HUES64 (cell line): ENCODE results near the gene PSENEN.

Source experiments
- H3K27ac ChIP-seq: 2 replicates; pipeline ENCODE4 v1.7.0; 2013; ENCODE audit warnings: low read depth, low read length, inconsistent platforms
- H3K27me3 ChIP-seq: 2 replicates; pipeline ENCODE4 v1.6.1; 2013; ENCODE audit warnings: mild to moderate bottlenecking, low read length; ENCODE audit not compliant: insufficient read depth
- H3K36me3 ChIP-seq: 2 replicates; pipeline ENCODE4 v1.6.1; 2013; ENCODE audit warnings: mild to moderate bottlenecking, low read length; ENCODE audit not compliant: insufficient read depth
- H3K4me1 ChIP-seq: 2 replicates; pipeline ENCODE4 v1.6.1; 2013; ENCODE audit warnings: mild to moderate bottlenecking, low read length, moderate library complexity; ENCODE audit not compliant: insufficient read depth
- H3K4me3 ChIP-seq: 2 replicates; pipeline ENCODE4 v1.5.1; 2013; ENCODE audit warnings: mild to moderate bottlenecking, low read length, moderate library complexity
- H3K9ac ChIP-seq: 2 replicates; pipeline ENCODE4 v1.6.1; 2013; ENCODE audit warnings: mild to moderate bottlenecking, low read depth, low read length
- H3K9me3 ChIP-seq: 2 replicates; pipeline ENCODE4 v1.6.1; 2013; ENCODE audit warnings: low read depth, low read length; ENCODE audit not compliant: insufficient read depth
- WGBS: fragments of 150-250, 120-280 bp; methylation state at CpG from one replicate; pipeline ENCODE4 v1.1.7; 2013; ENCODE audit warnings: missing lambda C conversion rate; 5-methylcytosine and 5-hydroxymethylcytosine counted together

PSENEN gene

DNA sequence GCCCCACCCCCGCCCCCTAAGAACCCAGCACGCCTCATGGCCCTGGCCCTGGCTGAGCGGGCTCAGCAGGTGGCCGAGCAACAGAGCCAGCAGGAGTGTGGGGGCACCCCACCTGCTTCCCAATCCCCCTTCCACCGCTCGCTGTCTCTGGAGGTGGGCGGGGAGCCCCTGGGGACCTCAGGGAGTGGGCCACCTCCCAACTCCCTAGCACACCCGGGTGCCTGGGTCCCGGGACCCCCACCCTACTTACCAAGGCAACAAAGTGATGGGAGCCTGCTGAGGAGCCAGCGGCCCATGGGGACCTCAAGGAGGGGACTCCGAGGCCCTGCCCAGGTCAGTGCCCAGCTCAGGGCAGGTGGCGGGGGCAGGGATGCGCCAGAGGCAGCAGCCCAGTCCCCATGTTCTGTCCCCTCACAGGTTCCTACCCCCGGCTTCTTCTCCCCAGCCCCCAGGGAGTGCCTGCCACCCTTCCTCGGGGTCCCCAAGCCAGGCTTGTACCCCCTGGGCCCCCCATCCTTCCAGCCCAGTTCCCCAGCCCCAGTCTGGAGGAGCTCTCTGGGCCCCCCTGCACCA, 41.9 kb downstream of the PSENEN start:
- 95% methylated on average over 15 of the region's 15 CpGs for WGBS
- Histone ChIP-seq H3K36me3 (no peaks in the 10 kb centered on the region), H3K9ac (no peak overlapping the region), H3K27me3 (no peaks in the 10 kb centered on the region), H3K4me3 (no peak overlapping the region), H3K27ac (no peak overlapping the region), H3K9me3 (no peaks in the 10 kb centered on the region), H3K4me1 (no peaks in the 10 kb centered on the region)

DNA sequence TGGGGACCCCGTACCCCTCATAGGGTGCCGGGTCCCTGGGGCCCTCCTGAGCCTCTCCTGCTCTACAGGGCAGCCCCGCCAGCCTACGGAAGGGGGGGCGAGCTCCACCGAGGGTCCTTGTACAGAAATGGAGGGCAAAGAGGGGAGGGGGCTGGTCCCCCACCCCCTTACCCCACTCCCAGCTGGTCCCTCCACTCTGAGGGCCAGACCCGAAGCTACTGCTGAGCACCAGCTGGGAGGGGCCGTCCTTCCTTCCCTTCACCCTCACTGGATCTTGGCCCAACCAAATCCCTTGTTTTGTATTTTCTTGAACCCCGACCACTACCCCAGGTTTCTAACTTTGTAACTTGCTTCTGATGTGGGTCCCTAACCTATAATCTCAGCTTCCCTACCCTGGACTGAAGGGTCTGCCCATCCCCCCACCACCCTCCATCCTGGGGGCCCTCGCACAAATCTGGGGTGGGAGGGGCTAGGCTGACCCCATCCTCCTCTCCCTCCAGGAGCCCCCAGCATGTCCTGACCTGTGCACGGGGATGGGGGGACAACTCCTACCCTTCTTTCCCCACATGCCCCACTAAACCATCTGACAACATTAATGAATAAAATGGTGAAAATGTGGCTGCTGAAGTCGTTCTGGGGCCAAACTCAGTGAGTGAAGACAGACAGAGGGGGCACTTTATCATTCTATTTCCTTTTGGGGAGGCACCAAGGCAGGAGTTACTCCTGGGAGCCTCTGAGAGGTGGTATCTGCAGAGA, 42.9 kb downstream of the PSENEN start:
- H3K9me3 ChIP-seq, result no peaks in the 10 kb centered on the region
- 83% methylated on average over 10 of the region's 12 CpGs for WGBS
- no peak overlapping the region for H3K4me3 ChIP-seq
- H3K9ac ChIP-seq, result no peak overlapping the region
- H3K27ac ChIP-seq, result no peak overlapping the region
- H3K36me3 ChIP-seq, result no peaks in the 10 kb centered on the region
- H3K4me1 ChIP-seq, result no peaks in the 10 kb centered on the region
- H3K27me3 ChIP-seq, result no peaks in the 10 kb centered on the region; the same call in 1 of the 2 replicates

DNA sequence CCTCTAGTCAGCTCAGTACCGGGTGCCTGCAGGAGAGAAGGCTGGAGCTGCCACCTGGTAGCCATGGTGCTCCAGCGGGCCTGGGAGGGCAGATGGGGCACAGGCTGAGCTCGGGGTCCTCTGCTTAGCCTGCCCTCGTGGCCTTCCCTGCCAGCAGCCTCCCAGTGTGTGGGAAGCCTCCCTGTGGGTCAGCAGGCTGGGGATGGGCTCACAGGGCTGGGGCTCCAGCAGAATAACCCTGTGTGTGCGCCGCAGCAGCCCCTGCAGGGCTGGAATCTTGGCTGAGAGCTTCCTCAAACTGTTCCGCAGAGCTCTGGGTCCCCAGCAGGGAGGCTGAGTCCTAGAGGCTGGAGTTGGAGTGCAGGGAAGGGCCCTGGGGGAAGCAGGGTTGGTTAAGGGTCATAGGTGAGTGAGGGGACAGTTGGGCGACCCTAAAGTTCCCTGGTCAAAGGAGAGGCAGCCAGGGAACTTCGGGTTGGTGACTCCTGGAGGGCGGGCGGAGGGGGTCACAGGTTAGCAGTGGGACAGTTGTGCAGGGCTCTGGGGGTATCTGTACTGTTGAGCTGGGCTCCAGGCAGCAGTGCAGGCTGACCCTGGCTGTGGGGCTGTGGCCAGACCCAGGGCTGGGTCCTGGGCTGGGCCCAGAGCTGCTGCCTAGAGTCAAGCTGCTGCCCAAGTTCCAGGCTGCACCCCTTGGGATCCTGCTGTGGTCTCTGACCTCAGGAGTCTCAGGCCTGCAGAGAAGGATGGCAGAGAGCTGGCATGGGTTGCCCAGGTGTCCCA, 43.9 kb downstream of the PSENEN start:
- Histone ChIP-seq H3K9me3 (no peaks in the 10 kb centered on the region), H3K27ac (no peak overlapping the region), H3K4me3 (no peak overlapping the region), H3K36me3 (no peaks in the 10 kb centered on the region), H3K9ac (no peak overlapping the region), H3K4me1 (no peaks in the 10 kb centered on the region), H3K27me3 (no peaks in the 10 kb centered on the region; the same call in 1 of the 2 replicates)
- WGBS, result 83% methylated on average over 11 of the region's 11 CpGs

DNA sequence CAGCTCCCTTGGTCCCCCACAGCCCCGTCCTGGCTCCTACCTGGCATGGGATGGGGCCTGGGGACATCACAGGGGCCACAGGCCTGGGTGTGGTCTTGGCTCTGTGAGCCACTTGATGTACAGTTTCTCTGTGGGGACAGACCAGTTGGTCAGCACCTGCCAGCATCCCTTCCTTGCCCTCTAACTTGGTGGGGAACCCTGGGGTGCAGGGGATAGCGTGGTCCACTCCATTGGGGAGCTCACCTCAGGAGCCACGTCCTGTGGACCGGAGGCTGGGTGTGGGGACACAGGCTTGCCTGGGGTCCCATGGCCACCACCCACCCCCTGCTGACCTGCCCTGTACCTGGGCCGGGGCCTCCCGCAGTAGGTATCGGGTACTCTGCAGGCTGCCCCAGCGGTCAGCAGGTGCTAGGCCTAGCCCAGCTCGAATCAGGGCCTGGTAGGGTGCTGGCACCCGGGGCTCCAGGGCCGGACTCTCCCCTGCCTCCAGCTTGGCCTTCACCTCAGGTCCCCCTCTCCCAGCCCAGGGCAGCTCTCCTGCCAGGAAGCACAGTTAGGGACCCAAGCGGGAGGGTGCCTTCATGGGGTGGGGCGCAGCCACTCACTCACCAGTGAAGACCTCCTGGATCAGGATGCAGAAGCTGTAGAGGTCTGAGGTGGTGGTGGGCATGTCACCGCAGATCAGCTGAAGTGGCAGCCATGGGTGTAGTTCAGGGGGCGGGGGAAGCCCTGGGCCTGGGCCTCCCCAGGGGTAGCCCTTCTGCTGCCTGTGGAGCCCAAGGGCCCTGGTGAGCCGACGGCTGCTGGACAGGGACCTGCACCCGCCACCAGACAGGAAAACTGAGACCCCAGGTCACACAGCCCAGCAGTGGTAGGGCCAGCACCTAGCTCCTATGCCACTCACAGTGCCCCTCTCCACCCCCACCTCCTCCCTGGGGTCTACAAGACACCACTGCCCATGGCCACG, 44.8 kb downstream of the PSENEN start:
- H3K4me1 ChIP-seq, result no peaks in the 10 kb centered on the region
- no peaks in the 10 kb centered on the region for H3K36me3 ChIP-seq
- H3K4me3 ChIP-seq, result no peak overlapping the region
- H3K9ac ChIP-seq, result no peak overlapping the region
- H3K9me3 ChIP-seq, result no peaks in the 10 kb centered on the region
- WGBS, result 91% methylated on average over 19 of the region's 19 CpGs
- no peak overlapping the region for H3K27ac ChIP-seq
- peaks cover under 1% of the 10 kb centered on the region for H3K27me3 ChIP-seq

DNA sequence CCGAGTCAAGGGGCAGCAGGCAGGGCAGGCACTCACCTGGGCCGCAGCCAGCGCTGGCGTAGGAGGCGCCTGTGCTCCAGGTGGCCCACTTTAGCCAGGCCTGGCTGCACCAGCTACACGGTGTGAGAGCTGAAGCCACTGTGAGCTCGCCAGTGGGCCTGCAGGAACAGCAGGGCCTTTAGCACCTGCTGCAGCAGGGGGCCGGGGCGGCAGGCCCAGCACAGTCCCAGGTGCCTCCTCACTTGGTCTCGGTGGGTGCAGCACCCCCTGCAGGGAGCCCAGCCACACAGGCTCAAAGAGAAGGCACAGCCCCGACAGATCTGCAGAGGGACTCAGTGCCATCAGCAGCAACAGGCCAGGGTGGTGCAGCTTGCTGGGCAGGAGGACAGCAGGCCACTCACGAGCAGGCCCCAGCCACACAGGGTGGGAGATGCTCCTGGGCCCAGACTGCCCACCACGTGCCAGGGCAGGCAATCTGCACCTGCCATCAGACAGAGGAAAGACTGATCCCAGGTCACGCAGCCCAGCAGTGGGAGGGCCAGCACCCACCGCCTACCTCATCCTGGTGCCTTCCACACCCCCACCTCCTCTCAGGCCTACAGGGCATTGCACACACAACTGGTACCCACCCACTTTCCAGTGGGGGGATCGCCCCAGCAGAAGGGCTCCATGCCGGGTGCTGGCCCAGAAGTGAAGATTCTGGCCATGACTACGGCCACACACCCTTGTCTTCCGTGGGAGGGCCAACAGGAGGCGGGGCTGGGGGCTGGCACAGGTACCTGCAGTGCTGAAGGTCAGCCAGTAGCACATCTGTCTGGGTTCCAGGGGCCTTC, 45.7 kb downstream of the PSENEN start:
- Histone ChIP-seq H3K4me1 (no peaks in the 10 kb centered on the region), H3K4me3 (no peak overlapping the region), H3K36me3 (no peaks in the 10 kb centered on the region), H3K27ac (no peak overlapping the region), H3K9me3 (no peaks in the 10 kb centered on the region), H3K27me3 (peaks cover 9% of the 10 kb centered on the region), H3K9ac (no peak overlapping the region)
- WGBS, result 78% methylated on average over 20 of the region's 20 CpGs

DNA sequence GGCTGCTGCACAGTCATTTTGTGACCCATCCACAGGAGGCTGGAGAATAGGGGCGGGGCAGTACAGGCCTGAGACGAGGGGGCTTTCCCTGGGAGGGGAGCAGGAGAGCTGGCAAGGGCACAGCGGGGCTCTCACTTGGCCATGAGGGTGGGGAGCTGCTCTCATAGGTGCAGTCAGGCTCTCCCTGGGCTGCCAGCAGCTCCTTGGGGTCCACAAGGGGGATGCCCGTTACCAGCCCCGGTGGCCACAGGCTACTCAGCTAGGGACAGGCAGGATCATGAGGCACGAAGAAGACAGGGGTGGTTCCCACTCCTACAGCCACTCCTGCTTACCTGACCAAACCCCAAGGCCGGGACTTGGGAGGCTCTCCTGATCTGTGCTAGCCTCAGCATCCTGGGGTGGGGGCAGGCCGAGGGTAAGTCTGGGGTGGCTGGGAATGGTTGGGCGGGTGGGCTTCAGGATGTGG, 46.4 kb downstream of the PSENEN start:
- Histone ChIP-seq H3K36me3 (no peaks in the 10 kb centered on the region), H3K4me1 (peaks cover under 1% of the 10 kb centered on the region; the same call in 1 of the 2 replicates), H3K9me3 (no peaks in the 10 kb centered on the region), H3K4me3 (no peak overlapping the region), H3K9ac (no peak overlapping the region), H3K27ac (no peak overlapping the region), H3K27me3 (peaks cover 16% of the 10 kb centered on the region)
- WGBS, result 91% methylated on average over 9 of the region's 9 CpGs

DNA sequence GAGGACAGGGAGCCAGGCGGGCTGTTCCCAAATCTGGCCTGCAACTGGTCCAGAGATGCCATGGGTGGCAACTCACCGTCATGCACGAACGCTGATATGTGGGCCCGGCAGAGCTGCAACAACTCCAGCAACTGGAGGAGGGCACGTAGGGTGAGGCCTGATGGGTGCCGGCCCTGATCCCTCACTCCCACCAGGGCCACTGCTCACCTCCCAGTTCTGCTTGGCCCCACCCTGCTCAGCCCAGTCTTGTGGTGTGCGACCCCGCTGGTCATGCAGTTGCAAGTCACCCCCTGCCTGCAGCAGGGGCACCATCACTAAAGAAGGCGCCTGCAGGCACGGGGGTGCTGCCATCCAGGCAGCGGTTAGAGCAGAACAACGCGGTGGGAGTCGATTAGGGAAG, 46.9 kb downstream of the PSENEN start:
- Histone ChIP-seq H3K4me1 (peaks cover 5% of the 10 kb centered on the region; the same call in 1 of the 2 replicates), H3K9ac (no peak overlapping the region), H3K27me3 (peaks cover 20% of the 10 kb centered on the region), H3K36me3 (no peaks in the 10 kb centered on the region), H3K4me3 (no peak overlapping the region), H3K27ac (no peak overlapping the region), H3K9me3 (no peaks in the 10 kb centered on the region)
- 85% methylated on average over 15 of the region's 15 CpGs for WGBS

DNA sequence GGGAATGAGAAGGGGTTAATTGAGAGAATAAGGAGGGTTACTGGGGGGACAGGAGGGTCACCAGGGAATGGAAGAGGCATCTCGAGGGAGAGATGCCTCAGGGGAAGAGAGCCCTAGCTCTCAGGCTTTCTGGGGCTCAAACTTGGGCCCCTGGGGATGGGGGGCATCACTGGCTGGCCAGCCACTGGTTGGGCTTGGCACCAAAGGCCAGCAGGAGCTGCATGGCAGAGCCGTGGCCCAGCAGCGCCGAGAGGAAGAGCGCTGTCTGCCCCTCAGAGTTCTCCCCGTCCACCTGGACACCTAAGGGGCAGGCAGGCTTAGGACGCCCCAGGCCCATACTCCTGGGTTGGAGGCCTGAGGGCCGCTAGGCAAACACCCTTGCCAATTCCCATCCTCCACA, 47.4 kb downstream of the PSENEN start:
- Histone ChIP-seq H3K9me3 (no peaks in the 10 kb centered on the region), H3K9ac (no peak overlapping the region), H3K36me3 (no peaks in the 10 kb centered on the region), H3K4me1 (peaks cover 5% of the 10 kb centered on the region; the same call in 1 of the 2 replicates), H3K27me3 (peaks cover 26% of the 10 kb centered on the region), H3K27ac (no peak overlapping the region), H3K4me3 (no peak overlapping the region)
- WGBS, result 93% methylated on average over 8 of the region's 8 CpGs

DNA sequence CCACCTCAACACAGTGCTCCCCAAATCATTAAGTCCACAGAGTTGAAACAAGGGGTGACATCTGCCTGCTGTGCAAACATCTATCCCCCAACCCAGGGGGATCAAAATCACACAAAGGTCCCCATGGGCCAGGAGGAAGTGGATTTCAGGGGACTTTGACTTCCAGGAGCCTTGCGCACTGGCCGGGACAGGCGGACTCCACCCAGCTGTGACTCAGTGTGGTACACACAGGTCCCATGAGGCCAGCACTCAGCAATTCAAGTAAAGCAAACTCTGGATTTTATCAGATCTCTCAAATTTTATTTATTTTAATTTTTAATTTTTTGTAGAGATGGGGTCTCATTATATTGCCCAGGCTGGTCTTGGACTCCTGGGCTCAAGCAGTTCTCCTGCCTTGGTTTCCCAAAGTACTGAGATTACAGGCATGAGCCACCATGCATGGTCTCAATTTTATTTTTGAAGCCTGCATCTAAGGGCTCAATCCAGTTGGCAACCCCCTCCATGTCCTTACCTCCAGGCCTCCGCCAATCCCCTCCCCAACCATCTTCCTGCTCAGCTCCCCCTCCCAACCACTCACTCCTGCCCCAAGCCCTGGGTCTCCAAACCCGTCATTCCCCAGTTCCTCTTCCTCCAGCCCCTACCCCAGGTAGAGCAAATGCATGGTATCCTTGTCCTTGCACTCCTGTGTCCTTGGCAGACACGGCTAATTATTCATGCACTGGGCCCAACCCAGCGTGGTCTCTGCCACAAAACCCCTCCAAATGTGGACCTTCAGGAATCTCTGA, 48.1 kb downstream of the PSENEN start:
- Histone ChIP-seq H3K4me3 (no peak overlapping the region), H3K9ac (no peak overlapping the region), H3K27ac (no peak overlapping the region), H3K9me3 (no peaks in the 10 kb centered on the region), H3K4me1 (peaks cover 5% of the 10 kb centered on the region; the same call in 1 of the 2 replicates), H3K36me3 (no peaks in the 10 kb centered on the region), H3K27me3 (peaks cover 30% of the 10 kb centered on the region)
- WGBS, result 86% methylated on average over 7 of the region's 7 CpGs
